Astrocyte (in vitro differentiated cells and primary cell): Measurements from ENCODE around the gene USP47.

Source experiments
- EZH2 ChIP-seq: IDR thresholded peaks from 2 replicates; pipeline ENCODE4 v1.6.1; 2012; ENCODE audit warnings: mild to moderate bottlenecking, low read length, inconsistent platforms; ENCODE audit not compliant: insufficient read depth
- TF ChIP-seq, protein P1 (sequence below): IDR thresholded peaks from 2 replicates; pipeline ENCODE4 v1.5.1; 2011; ENCODE audit warnings: low read depth, mild to moderate bottlenecking, inconsistent platforms, low read length, moderate library complexity; ENCODE audit not compliant: insufficient read depth

- TF ChIP-seq, protein P1, sequence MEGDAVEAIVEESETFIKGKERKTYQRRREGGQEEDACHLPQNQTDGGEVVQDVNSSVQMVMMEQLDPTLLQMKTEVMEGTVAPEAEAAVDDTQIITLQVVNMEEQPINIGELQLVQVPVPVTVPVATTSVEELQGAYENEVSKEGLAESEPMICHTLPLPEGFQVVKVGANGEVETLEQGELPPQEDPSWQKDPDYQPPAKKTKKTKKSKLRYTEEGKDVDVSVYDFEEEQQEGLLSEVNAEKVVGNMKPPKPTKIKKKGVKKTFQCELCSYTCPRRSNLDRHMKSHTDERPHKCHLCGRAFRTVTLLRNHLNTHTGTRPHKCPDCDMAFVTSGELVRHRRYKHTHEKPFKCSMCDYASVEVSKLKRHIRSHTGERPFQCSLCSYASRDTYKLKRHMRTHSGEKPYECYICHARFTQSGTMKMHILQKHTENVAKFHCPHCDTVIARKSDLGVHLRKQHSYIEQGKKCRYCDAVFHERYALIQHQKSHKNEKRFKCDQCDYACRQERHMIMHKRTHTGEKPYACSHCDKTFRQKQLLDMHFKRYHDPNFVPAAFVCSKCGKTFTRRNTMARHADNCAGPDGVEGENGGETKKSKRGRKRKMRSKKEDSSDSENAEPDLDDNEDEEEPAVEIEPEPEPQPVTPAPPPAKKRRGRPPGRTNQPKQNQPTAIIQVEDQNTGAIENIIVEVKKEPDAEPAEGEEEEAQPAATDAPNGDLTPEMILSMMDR, result no peak
- no peak for TF ChIP-seq EZH2
Observed at GRCh38 chr11:11958403-11959231, 116.8 kb downstream of the USP47 start.
